Osteocyte (in vitro differentiated cells): ENCODE measurements around the gene PTPRF. TPM values are rescaled to one million over a fixed set of nuclear protein-coding genes. Genes with fewer than 3 reads are reported as not detected.

Source experiments
- DNase-seq: peaks from one replicate; pipeline ENCODE4 v3.0.0; 2021; ENCODE audit warnings: mixed read lengths; ENCODE audit not compliant: unreplicated experiment; ENCODE audit errors: extremely low spot score
- H3K27ac Mint-ChIP-seq: one replicate; pipeline ENCODE4 v1.8.0; 2021; ENCODE audit warnings: mild to moderate bottlenecking, mixed read lengths; ENCODE audit not compliant: unreplicated experiment
- H3K27me3 Mint-ChIP-seq: one replicate; pipeline ENCODE4 v1.8.0; 2021; ENCODE audit warnings: mixed read lengths; ENCODE audit not compliant: unreplicated experiment
- H3K36me3 Mint-ChIP-seq: one replicate; pipeline ENCODE4 v1.8.0; 2021; ENCODE audit warnings: mixed read lengths; ENCODE audit not compliant: unreplicated experiment
- H3K4me1 Mint-ChIP-seq: one replicate; pipeline ENCODE4 v1.8.0; 2021; ENCODE audit warnings: mixed read lengths; ENCODE audit not compliant: unreplicated experiment
- H3K4me3 Mint-ChIP-seq: one replicate; pipeline ENCODE4 v1.8.0; 2021; ENCODE audit warnings: mild to moderate bottlenecking, moderate library complexity, mixed read lengths; ENCODE audit not compliant: unreplicated experiment
- H3K9me3 Mint-ChIP-seq: one replicate; pipeline ENCODE4 v1.8.0; 2021; ENCODE audit warnings: mixed read lengths; ENCODE audit not compliant: unreplicated experiment
- total RNA-seq: library from RNA; stranded (reverse); gene quantifications from 2 replicates; pipeline ENCODE4 v1.2.1, GENCODE V29; 2021
- TF ChIP-seq, protein P1 (sequence below): fragments of 200-600 bp; sonication (generic); IDR thresholded peaks from 2 replicates; pipeline ENCODE4 v1.5.0; 2021; ENCODE audit warnings: antibody characterized with exemption, mild to moderate bottlenecking, moderate library complexity

The PTPRF gene
- total RNA-seq, 1 donor from 2014 or later: 37.3 TPM

DNA sequence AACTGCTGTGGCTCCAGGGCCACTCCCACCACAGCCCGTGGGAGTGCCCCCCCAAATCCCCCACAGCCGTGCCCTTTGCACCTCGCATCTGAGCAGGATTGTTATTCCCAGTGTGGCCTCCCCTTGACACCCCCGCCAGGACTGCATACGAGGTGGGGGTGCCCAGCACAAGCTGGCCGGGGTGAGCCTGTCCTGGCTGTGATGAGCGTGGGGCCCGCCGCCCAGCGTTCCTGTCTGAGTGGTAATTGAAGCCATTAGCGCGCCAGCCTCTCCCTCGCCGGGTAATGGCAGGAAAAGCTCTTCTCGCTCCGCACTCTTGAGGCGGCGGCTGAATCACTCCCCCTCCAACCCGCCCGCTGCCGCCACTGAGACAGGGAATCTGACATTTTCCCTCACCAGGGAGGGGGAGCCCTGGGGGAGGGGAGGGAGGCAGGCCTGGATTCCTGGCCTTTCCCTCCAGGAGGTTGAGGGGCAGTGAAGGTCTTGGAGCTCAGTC, 27.7 kb downstream of the PTPRF start:
- Mint-ChIP-seq H3K27ac (no peak overlapping the region), H3K4me1 (peaks cover 3% of the 10 kb centered on the region), H3K36me3 (peaks cover 3% of the 10 kb centered on the region), H3K9me3 (no peaks in the 10 kb centered on the region), H3K27me3 (no peaks in the 10 kb centered on the region), H3K4me3 (peak overlapping the region; percentile 14)
- TF ChIP-seq, protein P1, sequence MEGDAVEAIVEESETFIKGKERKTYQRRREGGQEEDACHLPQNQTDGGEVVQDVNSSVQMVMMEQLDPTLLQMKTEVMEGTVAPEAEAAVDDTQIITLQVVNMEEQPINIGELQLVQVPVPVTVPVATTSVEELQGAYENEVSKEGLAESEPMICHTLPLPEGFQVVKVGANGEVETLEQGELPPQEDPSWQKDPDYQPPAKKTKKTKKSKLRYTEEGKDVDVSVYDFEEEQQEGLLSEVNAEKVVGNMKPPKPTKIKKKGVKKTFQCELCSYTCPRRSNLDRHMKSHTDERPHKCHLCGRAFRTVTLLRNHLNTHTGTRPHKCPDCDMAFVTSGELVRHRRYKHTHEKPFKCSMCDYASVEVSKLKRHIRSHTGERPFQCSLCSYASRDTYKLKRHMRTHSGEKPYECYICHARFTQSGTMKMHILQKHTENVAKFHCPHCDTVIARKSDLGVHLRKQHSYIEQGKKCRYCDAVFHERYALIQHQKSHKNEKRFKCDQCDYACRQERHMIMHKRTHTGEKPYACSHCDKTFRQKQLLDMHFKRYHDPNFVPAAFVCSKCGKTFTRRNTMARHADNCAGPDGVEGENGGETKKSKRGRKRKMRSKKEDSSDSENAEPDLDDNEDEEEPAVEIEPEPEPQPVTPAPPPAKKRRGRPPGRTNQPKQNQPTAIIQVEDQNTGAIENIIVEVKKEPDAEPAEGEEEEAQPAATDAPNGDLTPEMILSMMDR: no peak
- DNase-seq: no peak

DNA sequence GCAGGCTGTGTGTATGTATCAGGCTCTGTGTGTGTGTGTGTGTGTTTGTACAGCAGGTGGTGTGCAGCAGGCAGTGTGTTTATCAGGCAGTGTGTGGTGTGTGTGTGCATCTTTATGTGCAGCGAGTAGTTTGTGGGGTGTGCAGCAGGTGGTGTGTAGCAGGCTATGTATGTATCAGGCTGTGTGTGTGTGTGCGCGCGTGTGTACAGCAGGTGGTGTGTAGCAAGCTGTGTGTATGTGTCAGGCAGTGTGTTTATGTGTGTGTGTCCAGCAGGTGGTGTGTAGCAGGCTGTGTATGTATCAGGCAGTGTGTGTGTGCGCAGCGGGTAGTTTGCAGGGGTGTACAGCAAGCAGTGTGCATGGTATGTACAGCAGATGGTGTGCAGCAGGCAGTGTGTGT, 29.0 kb downstream of the PTPRF start:
- H3K27me3 Mint-ChIP-seq: no peaks in the 10 kb centered on the region
- H3K27ac Mint-ChIP-seq: no peak overlapping the region
- H3K36me3 Mint-ChIP-seq: peaks cover 3% of the 10 kb centered on the region
- no peak for DNase-seq
- no peaks in the 10 kb centered on the region for H3K9me3 Mint-ChIP-seq
- H3K4me1 Mint-ChIP-seq: peaks cover 16% of the 10 kb centered on the region
- H3K4me3 Mint-ChIP-seq: no peak overlapping the region
- TF ChIP-seq, protein P1: no peak

DNA sequence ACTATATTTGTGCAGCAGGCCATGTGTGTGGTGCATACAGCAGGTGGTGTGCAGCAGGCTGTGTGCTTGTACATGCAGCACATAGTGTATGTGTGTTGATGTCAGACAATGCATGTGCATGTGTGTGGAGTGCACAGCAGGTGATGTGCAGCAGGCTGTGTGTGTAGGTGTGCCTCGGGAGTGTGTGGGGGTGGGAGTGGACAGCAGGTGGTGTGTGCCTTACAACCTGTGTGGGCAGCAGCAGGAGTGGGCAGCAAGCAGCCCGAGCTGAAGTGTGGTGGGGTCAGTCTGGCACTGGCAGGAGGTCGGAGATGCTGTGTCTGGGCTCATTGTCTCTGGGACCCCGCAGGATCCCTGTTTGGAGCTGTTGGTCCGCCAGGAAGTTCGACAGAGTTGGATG, 29.6 kb downstream of the PTPRF start:
- Mint-ChIP-seq H3K36me3 (peaks cover 3% of the 10 kb centered on the region), H3K4me3 (no peak overlapping the region), H3K9me3 (no peaks in the 10 kb centered on the region), H3K4me1 (peaks cover 20% of the 10 kb centered on the region), H3K27ac (no peak overlapping the region), H3K27me3 (no peaks in the 10 kb centered on the region)
- DNase-seq: no peak
- TF ChIP-seq, protein P1: no peak

DNA sequence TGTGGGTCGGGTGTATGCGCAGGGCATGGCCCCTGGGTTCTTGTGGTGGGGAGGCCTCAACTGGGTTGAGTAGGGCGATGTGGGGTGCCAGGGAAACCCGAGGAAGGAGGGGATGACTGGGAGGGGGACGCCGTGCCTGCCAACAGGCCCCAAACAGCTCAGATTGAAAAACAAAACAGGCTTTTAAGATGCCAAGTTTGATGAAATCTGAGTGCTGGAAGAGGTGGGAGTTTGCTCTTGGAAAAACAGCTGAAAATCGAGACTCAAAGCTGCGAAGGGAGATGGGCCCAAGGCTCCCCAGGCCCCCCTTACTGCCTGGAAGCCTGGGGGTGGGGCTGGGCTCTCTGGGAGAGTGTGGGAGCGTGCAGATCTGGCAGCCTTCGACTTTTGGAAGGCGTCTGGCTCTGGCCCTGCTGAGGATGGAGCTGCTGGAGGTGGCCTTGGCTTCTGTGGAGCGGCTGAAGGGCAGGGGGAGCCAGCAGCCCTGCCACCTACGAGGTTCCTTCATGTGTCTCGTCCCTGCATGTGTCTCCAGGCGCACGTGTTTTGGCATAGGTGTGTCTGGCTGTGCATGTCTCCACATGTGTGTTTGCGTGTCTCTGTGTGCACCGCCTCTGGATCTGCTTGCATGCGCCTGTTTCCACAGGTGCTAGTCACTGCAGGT, 33.3 kb downstream of the PTPRF start:
- Mint-ChIP-seq H3K27me3 (no peaks in the 10 kb centered on the region), H3K4me1 (peaks cover 20% of the 10 kb centered on the region), H3K27ac (no peak overlapping the region), H3K9me3 (no peaks in the 10 kb centered on the region), H3K4me3 (no peak overlapping the region), H3K36me3 (no peaks in the 10 kb centered on the region)
- TF ChIP-seq, protein P1: no peak
- no peak for DNase-seq

DNA sequence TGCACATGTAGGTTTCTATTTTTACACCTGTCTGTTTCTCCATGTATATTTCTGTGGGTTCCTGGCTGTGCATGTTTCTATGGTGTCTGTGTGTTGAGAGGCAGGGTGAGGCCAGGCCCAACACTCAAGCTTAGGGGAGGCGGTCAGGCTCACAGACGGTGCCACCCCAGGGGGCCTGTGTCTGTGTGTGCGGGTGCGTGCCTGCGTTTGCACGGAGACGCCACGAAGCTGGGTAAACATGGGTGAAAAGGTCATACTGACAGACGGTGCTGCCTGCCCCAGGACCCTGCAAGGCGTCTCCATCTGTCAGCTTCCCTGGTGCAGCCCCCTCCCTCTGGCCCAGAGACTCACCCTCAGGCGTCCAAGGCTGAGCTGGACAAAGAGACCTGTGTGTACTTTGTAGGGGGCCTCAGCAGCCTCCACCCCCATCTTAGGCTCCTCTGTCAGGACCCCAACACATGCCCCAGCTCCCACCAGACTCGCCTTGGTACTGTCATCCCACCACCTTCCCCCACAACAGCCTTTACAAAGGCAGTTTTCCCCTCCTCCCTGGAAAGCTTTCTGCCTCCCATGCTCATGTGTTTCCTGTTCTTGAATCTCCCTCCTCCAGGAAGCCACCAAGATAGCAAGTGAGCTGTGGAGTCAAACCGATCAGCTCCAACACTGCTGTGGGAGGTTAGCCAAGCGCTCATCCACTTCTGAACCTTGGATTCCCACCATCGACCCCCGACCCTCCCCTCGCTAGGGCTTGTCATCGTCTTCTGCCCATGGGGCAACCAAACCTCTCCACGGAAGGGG, 34.1 kb downstream of the PTPRF start:
- DNase-seq: no peak
- TF ChIP-seq, protein P1: no peak
- no peaks in the 10 kb centered on the region for H3K27me3 Mint-ChIP-seq
- H3K4me3 Mint-ChIP-seq: no peak overlapping the region
- H3K36me3 Mint-ChIP-seq: no peaks in the 10 kb centered on the region
- no peaks in the 10 kb centered on the region for H3K9me3 Mint-ChIP-seq
- H3K27ac Mint-ChIP-seq: no peak overlapping the region
- H3K4me1 Mint-ChIP-seq: peaks cover 20% of the 10 kb centered on the region
